Stimulated activated CD8-positive, alpha-beta memory T cell treated with anti-CD3 and anti-CD28 coated beads, Interleukin-15, amount 100 ng/mL, for 1 hour (primary cell): ENCODE measurements around the gene TMEM263.
"Not testable (repeated sequence)": the region's sequence is repeated elsewhere in the genome, so short reads cannot be mapped to it uniquely, and the experiment has no call there.

Source experiments
- DNase-seq: peaks from one replicate; pipeline ENCODE4 v3.0.0-alpha.2; 2020; ENCODE audit warnings: low read depth

The TMEM263 gene

GRCh38 chr12:106986625-106987389, 31.1 kb downstream of the TMEM263 start, which contains the start of gene MTERF2:
Gene MTERF2, minus strand, starts transcription at chr12:106987146. Its CDS starts 8,432 bp downstream, at chr12:106978714.
- DNase-seq = peak; percentile 61

- no peak for DNase-seq
These were observed 32.1 kb downstream of the TMEM263 start for GRCh38 chr12:106987846-106988245.

- no peak for DNase-seq
These were observed 39.0 kb downstream of the TMEM263 start for GRCh38 chr12:106994579-106995220.

- not testable (repeated sequence) for DNase-seq
These were observed 40.4 kb downstream of the TMEM263 start for GRCh38 chr12:106996102-106996501.

- no peak for DNase-seq
These were observed 42.2 kb downstream of the TMEM263 start for GRCh38 chr12:106997916-106998315.

GRCh38 chr12:106999446-106999845, 43.7 kb downstream of the TMEM263 start:
- no peak for DNase-seq

- DNase-seq = not testable (repeated sequence)
These were observed 47.0 kb downstream of the TMEM263 start for GRCh38 chr12:107002665-107003064.

- no peak for DNase-seq
These were observed 51.7 kb downstream of the TMEM263 start for GRCh38 chr12:107007411-107007810.

- no peak for DNase-seq
These were observed 55.8 kb downstream of the TMEM263 start for GRCh38 chr12:107011519-107011918.

GRCh38 chr12:107012736-107013425, 57.2 kb downstream of the TMEM263 start:
- no peak for DNase-seq

GRCh38 chr12:107014055-107014454, 58.3 kb downstream of the TMEM263 start:
- no peak for DNase-seq

GRCh38 chr12:107017042-107017441, 61.3 kb downstream of the TMEM263 start:
- no peak for DNase-seq

- DNase-seq = no peak
These were observed 63.8 kb downstream of the TMEM263 start for GRCh38 chr12:107019546-107019945.
